Measurements from ENCODE around the gene AHR. TPM values are rescaled to one million over a fixed set of nuclear protein-coding genes. Genes with fewer than 3 reads are reported as not detected.
"Not testable (repeated sequence)": the region's sequence is repeated elsewhere in the genome, so short reads cannot be mapped to it uniquely, and the experiment has no call there.

The AHR gene
- total and polyA plus RNA-seq, 5 donors from 2014 or later, result 10.3 to 120 (median 13.3) TPM

DNA sequence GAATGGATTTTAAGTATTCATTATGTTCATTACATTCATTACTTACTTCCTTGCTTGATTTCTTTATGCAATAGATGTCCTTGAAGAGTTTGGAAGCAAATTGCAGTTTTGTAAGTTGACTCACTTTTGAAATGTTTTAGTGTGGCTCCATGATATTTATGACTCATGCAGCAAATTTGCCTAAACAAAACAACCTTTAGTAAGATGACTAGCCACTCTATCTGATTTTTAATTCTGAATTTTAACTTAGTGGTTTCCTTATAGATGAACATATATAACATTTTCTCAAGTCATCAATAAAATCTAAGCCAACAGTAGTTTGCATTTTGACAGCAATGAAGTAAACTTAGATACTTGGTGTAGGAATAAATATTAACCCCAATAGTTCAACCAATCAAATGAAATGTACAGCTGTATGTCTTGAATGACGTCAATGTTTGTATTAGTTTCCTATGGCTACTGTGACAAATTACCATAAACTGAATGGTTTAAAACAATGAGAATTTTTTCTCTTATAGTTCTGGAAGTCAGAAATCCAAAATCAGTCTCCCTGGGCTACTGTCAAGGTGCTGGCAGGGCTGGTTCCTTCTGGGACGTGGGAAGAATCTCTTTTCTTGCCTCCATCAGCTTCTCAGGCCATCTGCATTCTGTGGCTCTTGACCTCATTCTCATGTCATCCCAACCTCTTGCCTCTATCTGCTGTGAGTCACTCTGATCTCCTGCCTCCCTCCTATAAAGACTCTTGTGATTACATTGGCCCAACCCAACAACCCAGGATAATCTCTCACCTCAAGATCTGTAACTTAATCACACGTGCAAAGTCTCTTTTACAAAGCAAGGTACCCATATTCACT lies 73.4 kb downstream of the AHR start:
- H3K4me3 ChIP-seq (ENCODE audit: low read depth, low read length), result no peak overlapping the region
- Mint-ChIP-seq H3K4me3 (no peak overlapping the region), H3K27ac (no peak overlapping the region), H3K36me3 (no peaks in the 10 kb centered on the region), H3K4me1 (no peaks in the 10 kb centered on the region), H3K9me3 (no peaks in the 10 kb centered on the region), H3K27me3 (no peaks in the 10 kb centered on the region)
- ATAC-seq (ENCODE audit: low read depth in 2 of 2), result no peak
- no peaks in the 10 kb centered on the region for H3K27me3 ChIP-seq (ENCODE audit: control insufficient read depth, insufficient read depth, low read length)
- H3K9me3 ChIP-seq (ENCODE audit: control insufficient read depth in 2 of 2, low read length in 2 of 2), result no peaks in the 10 kb centered on the region
- no peaks in the 10 kb centered on the region for H3K4me1 ChIP-seq (ENCODE audit: control insufficient read depth, insufficient read depth, low read length, poor library complexity, severe bottlenecking)
- H3K36me3 ChIP-seq (ENCODE audit: control insufficient read depth, insufficient read depth, low read length), result no peaks in the 10 kb centered on the region
- DNase-seq, result no peak
- no peak overlapping the region for H3K27ac ChIP-seq (ENCODE audit: insufficient read depth, low read length, poor library complexity, severe bottlenecking)

DNA sequence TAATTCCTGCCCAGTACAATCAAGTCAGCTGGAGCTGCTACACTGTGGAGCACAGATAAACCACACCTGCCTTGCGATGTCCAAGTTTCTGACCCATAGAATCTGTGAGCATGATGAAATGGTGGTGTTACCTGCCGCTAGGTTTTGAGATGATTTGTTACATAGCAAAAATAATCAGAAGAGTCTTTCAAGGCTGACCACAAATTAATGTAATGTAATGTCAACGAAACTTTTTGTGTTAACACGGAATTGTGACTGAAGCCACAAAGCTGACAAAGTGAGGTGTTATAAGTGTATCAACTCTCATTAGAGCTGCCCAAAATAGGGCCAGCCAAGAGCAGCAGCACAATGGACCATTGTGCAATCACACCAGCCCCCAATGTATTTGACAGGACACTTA lies 75.7 kb downstream of the AHR start:
- H3K4me3 ChIP-seq (ENCODE audit: low read depth, low read length), result no peak overlapping the region
- no peaks in the 10 kb centered on the region for H3K27me3 ChIP-seq (ENCODE audit: control insufficient read depth, insufficient read depth, low read length)
- Mint-ChIP-seq H3K4me3 (no peak overlapping the region), H3K27me3 (no peaks in the 10 kb centered on the region), H3K36me3 (no peaks in the 10 kb centered on the region), H3K4me1 (no peaks in the 10 kb centered on the region), H3K9me3 (no peaks in the 10 kb centered on the region), H3K27ac (no peak overlapping the region)
- H3K36me3 ChIP-seq (ENCODE audit: control insufficient read depth, insufficient read depth, low read length), result no peaks in the 10 kb centered on the region
- no peaks in the 10 kb centered on the region for H3K4me1 ChIP-seq (ENCODE audit: control insufficient read depth, insufficient read depth, low read length, poor library complexity, severe bottlenecking)
- ATAC-seq (ENCODE audit: low read depth in 2 of 2), result no peak
- DNase-seq, result no peak
- no peaks in the 10 kb centered on the region for H3K9me3 ChIP-seq (ENCODE audit: control insufficient read depth in 2 of 2, low read length in 2 of 2)
- H3K27ac ChIP-seq (ENCODE audit: insufficient read depth, low read length, poor library complexity, severe bottlenecking), result no peak overlapping the region

DNA sequence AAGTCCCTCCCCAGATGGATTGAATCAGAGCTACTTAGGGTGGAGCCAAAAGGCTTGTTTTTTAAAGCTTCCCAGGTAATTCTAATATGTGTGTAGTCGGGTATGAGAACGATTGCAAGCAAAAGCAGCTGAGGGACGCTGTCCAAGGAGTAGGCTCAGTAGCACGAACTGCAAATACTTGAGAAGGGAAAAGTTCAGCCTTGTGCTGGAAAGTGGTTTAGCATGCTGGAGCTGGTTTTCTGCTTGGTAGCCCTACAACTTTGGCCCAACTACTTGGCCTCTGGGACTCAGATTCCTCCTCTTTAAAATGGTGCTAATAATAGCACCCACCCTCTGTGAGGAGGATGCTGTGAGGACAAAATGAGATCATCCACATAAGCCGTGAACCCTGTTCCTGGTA lies 76.2 kb downstream of the AHR start:
- ATAC-seq (ENCODE audit: low read depth in 2 of 2) (no peak), DNase-seq (no peak)
- H3K27me3 Mint-ChIP-seq, result no peaks in the 10 kb centered on the region
- Histone ChIP-seq H3K36me3 (ENCODE audit: control insufficient read depth, insufficient read depth, low read length) (no peaks in the 10 kb centered on the region), H3K27ac (ENCODE audit: insufficient read depth, low read length, poor library complexity, severe bottlenecking) (no peak overlapping the region), H3K9me3 (ENCODE audit: control insufficient read depth in 2 of 2, low read length in 2 of 2) (no peaks in the 10 kb centered on the region), H3K4me3 (ENCODE audit: low read depth, low read length) (no peak overlapping the region), H3K4me1 (ENCODE audit: control insufficient read depth, insufficient read depth, low read length, poor library complexity, severe bottlenecking) (no peaks in the 10 kb centered on the region), H3K27me3 (ENCODE audit: control insufficient read depth, insufficient read depth, low read length) (no peaks in the 10 kb centered on the region)
- no peak overlapping the region for H3K4me3 Mint-ChIP-seq
- no peaks in the 10 kb centered on the region for H3K9me3 Mint-ChIP-seq
- H3K27ac Mint-ChIP-seq, result no peak overlapping the region
- H3K36me3 Mint-ChIP-seq, result no peaks in the 10 kb centered on the region
- H3K4me1 Mint-ChIP-seq, result no peaks in the 10 kb centered on the region

DNA sequence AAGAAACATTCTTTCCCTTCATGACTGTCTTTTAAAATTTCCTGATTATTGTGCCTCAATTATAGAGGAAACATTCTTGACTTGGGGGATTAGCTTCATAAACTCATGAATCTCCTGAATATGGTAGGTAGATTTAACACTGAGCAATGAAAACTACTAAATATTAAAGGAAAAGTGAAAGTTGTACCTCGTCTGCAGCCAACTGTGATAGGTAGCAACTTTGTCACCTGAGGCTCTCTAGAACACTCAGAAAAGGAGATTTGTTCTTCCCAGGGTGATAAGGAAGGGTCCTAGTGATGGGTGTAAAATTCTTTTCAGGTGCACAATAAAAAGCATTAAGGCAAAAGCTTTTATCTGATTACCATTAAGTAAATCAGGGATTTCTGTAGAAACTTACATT lies 78.1 kb downstream of the AHR start:
- H3K4me3 ChIP-seq (ENCODE audit: low read depth, low read length), result no peak overlapping the region
- Mint-ChIP-seq H3K9me3 (no peaks in the 10 kb centered on the region), H3K4me1 (no peaks in the 10 kb centered on the region), H3K36me3 (no peaks in the 10 kb centered on the region), H3K4me3 (no peak overlapping the region), H3K27me3 (peaks cover 6% of the 10 kb centered on the region), H3K27ac (no peak overlapping the region)
- DNase-seq, result no peak
- no peaks in the 10 kb centered on the region for H3K4me1 ChIP-seq (ENCODE audit: control insufficient read depth, insufficient read depth, low read length, poor library complexity, severe bottlenecking)
- H3K36me3 ChIP-seq (ENCODE audit: control insufficient read depth, insufficient read depth, low read length), result no peaks in the 10 kb centered on the region
- no peak overlapping the region for H3K27ac ChIP-seq (ENCODE audit: insufficient read depth, low read length, poor library complexity, severe bottlenecking)
- H3K27me3 ChIP-seq (ENCODE audit: control insufficient read depth, insufficient read depth, low read length), result no peaks in the 10 kb centered on the region
- H3K9me3 ChIP-seq (ENCODE audit: control insufficient read depth in 2 of 2, low read length in 2 of 2), result no peaks in the 10 kb centered on the region
- ATAC-seq (ENCODE audit: low read depth in 2 of 2), result no peak

DNA sequence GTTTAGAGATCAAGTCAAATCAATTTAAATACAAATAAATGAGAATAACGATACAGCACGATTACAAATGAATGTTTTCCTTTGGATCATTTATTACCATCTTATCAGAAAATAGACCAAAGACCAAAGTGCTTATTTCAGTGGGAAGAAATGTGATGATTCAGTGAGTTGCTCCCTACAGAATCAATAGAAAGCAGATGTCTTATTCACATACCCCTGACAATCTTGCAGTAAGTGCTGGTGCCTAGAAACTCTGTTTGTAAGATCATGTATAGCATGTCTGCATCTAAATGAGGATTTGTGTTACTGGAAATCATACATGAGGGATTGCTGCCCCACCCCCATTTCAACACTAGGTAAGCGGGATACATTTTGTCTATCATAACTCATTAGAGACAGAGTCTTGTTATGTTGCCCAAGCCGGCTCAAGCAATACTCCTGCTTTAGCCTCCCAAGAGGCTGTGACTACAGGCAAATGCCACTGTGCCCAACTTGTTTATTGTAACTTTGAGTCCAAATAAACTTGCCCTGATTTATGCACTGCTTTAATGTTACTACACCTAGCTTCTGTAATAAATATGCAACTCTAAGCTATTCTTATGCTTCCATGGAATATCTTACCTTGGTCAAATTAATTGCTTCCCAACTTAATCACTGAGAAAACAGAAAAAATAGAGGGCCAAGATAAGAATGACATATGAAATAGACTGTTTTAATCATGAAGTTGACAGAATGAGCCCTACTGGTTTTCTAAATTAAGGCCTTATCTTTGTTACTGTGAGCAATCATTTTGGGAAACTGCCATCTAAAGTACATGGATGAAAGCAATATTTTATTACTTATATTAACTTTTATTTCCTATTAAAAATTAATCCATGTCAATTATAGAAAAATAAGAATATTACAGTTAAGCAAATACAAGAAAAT lies 82.5 kb downstream of the AHR start:
- Histone ChIP-seq H3K27me3 (ENCODE audit: control insufficient read depth, insufficient read depth, low read length) (no peaks in the 10 kb centered on the region), H3K4me1 (ENCODE audit: control insufficient read depth, insufficient read depth, low read length, poor library complexity, severe bottlenecking) (no peaks in the 10 kb centered on the region), H3K27ac (ENCODE audit: insufficient read depth, low read length, poor library complexity, severe bottlenecking) (no peak overlapping the region), H3K36me3 (ENCODE audit: control insufficient read depth, insufficient read depth, low read length) (no peaks in the 10 kb centered on the region), H3K9me3 (ENCODE audit: control insufficient read depth in 2 of 2, low read length in 2 of 2) (no peaks in the 10 kb centered on the region), H3K4me3 (ENCODE audit: low read depth, low read length) (no peak overlapping the region)
- H3K4me1 Mint-ChIP-seq, result no peaks in the 10 kb centered on the region
- H3K36me3 Mint-ChIP-seq, result no peaks in the 10 kb centered on the region
- H3K4me3 Mint-ChIP-seq, result no peak overlapping the region
- ATAC-seq (ENCODE audit: low read depth in 2 of 2) (no peak), DNase-seq (no peak)
- no peaks in the 10 kb centered on the region for H3K9me3 Mint-ChIP-seq
- no peak overlapping the region for H3K27ac Mint-ChIP-seq
- H3K27me3 Mint-ChIP-seq, result peaks cover 6% of the 10 kb centered on the region

DNA sequence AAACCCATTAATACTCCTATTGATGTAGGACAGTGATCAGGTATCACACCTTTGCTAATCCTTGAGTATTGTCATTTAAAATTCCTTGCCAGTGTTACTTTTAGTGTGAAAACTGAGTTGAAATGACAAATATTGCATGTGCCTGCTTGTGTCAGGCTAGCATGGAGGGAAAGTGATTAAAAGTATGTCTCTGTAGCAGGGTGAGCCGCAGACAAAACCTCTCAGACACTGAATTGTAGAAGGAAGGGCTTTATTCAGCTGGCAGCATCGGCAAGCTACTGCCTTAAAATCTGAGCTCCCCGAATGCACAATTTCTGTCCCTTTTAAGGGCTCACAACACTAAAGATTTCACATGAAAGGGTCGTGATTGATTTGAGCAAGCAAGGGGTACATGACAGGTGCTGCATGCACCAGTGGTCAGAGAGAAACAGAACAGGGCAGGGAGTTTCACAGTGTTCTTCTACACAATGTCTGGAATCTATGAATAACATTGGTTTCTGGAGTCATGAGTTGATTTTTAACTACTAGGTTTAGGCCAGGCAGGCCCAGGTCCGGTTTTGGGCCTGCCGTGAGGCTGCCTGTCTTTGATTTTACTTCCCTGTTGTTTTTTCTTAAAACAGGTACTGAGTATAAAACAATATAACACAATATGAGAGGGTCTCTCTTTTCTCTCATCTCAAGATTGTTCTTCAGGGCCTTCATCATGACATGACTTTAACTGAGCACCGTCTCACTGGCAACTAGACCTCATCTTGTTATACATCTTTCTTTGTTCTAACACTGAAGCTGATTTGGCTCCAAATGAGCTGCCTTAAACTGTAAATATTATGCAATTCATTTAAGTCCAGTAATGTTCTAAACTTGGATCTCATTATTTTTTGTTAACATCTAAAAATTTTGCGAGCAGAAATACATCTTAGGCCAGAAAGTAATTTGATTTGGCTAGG lies 84.2 kb downstream of the AHR start:
- H3K4me1 Mint-ChIP-seq; H3K27ac ChIP-seq (ENCODE audit: insufficient read depth, low read length, poor library complexity, severe bottlenecking); H3K27ac Mint-ChIP-seq; H3K4me3 Mint-ChIP-seq; H3K4me1 ChIP-seq (ENCODE audit: control insufficient read depth, insufficient read depth, low read length, poor library complexity, severe bottlenecking); DNase-seq; H3K4me3 ChIP-seq (ENCODE audit: low read depth, low read length); H3K36me3 Mint-ChIP-seq; ATAC-seq (ENCODE audit: low read depth in 2 of 2); H3K27me3 Mint-ChIP-seq; H3K27me3 ChIP-seq (ENCODE audit: control insufficient read depth, insufficient read depth, low read length); H3K9me3 ChIP-seq (ENCODE audit: control insufficient read depth in 2 of 2, low read length in 2 of 2); H3K9me3 Mint-ChIP-seq; H3K36me3 ChIP-seq (ENCODE audit: control insufficient read depth, insufficient read depth, low read length): not testable (repeated sequence)

DNA sequence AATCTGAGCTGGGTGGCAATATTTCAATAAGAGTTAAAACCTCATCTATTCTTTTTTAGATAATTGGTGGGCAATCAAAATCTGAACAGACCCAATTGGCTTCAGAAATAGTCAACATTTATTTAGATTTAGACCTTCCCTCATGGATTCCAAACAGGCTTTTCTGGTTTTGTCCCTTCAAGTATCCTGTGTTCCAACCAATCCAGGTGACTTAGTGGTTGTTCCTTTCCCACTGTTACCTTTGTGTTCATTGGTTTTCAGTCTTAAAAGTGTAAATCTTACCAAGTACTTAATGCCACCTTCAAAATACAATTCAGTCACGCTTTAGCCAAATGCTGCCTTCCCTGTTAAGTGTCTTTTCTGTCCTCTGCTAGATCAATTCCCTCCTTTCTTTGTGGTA lies 85.9 kb downstream of the AHR start:
- no peaks in the 10 kb centered on the region for H3K36me3 ChIP-seq (ENCODE audit: control insufficient read depth, insufficient read depth, low read length)
- H3K4me1 ChIP-seq (ENCODE audit: control insufficient read depth, insufficient read depth, low read length, poor library complexity, severe bottlenecking), result no peaks in the 10 kb centered on the region
- no peak for ATAC-seq (ENCODE audit: low read depth in 2 of 2)

More for the DNA sequence above, 85.9 kb downstream of the AHR start:
- Histone ChIP-seq H3K4me3 (ENCODE audit: low read depth, low read length) (no peak overlapping the region), H3K27ac (ENCODE audit: insufficient read depth, low read length, poor library complexity, severe bottlenecking) (no peak overlapping the region), H3K27me3 (ENCODE audit: control insufficient read depth, insufficient read depth, low read length) (no peaks in the 10 kb centered on the region), H3K9me3 (ENCODE audit: control insufficient read depth in 2 of 2, low read length in 2 of 2) (no peaks in the 10 kb centered on the region)
- no peaks in the 10 kb centered on the region for H3K4me1 Mint-ChIP-seq
- H3K27ac Mint-ChIP-seq, result no peak overlapping the region
- no peak overlapping the region for H3K4me3 Mint-ChIP-seq
- no peaks in the 10 kb centered on the region for H3K9me3 Mint-ChIP-seq
- H3K36me3 Mint-ChIP-seq, result no peaks in the 10 kb centered on the region
- peaks cover 12% of the 10 kb centered on the region for H3K27me3 Mint-ChIP-seq
- no peak for DNase-seq

Data from CD4-positive, CD25-positive, alpha-beta regulatory T cell (primary cell).